GM19463 (cell line): ENCODE results near the gene UBQLN4.
"Not testable (repeated sequence)": the region's sequence is repeated elsewhere in the genome, so short reads cannot be mapped to it uniquely, and the experiment has no call there.

ENCODE experiments used
- ATAC-seq: cut with Tn5 transposase; IDR thresholded peaks from one replicate; pipeline ENCODE4 v1.9.1; 2021; ENCODE audit warnings: mild to moderate bottlenecking, moderate library complexity; ENCODE audit not compliant: unreplicated experiment

UBQLN4 gene

DNA sequence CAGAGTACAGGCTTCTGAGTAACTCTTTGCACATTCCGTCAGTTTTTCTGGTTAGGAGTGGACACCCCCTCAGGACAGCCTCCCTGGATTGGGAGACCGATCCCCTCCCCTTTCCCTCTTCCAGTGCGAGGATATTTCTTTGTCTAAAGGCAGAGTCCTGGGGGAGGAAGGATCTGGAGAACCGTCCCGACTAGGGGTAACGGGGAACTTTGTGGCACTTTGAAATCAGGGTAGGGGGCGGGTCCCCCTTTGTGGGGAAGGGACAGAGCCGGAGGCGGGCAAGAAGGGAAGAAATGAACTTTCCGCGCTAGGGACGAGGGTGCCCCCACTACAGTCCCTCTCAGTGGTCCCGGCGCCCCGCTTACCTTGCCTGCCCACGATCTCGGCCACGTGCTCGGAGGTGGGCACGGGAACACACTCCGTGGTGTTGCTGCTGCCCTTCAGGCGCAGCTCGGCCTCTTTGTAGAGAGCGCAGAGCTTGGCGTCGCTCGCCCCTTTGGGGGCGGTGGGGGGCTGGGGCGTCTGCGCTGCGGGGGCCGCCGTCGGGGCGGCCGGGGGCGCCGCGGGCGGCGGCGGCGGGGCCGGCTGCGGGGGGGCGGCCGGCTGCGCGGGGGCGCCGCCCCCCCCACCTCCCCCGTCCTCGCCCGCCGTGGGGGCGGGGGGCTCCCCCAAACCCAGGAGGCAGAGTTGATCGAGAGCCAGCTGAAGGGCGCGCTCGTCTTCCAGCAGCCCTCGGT is 27.8 kb upstream of the UBQLN4 start:
- ATAC-seq: no peak

DNA sequence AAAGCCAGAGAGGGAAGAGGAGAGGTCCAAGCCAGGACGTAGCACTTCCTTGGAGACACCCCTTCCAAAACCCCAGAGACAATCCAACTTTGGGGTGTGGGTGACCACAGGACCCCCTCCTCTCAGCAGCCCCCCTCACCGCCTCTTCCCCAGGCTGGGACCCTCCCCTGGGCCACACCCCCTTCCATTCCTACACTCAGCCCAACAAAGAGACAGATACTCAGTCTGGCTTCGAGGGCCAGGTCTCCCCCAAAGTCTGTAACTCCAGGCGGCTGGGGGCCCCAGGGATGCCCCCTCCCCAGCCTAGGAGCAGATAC is 27.2 kb upstream of the UBQLN4 start:
- no peak for ATAC-seq

DNA sequence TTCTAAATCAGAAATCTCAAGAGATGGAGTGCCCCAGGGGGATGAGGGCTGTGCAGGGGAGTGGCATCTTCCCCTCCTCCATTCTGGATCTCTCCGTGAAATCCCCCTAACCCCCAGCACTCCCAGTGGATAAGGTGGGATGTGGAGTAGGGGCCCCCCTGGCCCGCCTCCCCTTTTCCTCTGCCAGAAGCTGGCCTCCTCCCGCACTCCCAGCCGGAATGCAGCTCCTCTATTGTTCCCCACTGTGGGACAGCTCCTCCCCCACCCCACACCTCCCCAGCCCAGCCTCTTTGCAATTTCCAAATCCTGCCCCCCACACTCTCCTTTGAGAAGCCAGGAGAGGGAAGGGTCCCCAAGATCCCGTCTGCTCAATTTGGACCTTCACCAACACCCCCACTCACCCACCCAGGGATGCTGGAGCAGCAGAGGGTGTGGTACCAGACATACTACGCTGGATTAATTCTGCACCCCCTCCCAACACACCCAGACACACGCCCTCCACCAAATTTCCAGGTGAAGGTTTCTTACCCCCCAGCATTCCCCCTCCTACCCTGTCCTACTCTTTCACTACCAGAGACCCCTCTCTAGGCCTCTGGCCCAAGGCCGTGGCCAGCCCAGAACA is 26.8 kb upstream of the UBQLN4 start:
- ATAC-seq: no peak

DNA sequence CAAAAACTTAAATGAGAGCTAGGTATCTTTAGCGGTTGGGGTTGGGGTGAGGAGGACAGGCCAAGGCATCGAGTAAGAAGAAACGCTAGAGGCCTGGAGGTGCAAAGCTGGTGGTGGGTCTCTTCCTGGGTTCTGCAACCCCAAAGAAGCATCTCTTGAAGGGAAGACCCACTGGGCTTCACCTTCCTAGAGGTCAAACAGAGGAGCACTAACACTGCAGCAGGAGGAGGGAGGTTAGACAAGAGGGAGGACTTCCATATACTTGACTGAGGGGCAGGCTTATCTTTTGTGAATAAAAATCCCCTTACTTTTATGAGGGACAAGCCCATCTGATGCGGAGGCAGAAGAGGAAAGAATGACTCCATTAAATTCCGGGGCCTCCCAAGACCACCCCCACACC is 26.2 kb upstream of the UBQLN4 start:
- ATAC-seq: no peak

DNA sequence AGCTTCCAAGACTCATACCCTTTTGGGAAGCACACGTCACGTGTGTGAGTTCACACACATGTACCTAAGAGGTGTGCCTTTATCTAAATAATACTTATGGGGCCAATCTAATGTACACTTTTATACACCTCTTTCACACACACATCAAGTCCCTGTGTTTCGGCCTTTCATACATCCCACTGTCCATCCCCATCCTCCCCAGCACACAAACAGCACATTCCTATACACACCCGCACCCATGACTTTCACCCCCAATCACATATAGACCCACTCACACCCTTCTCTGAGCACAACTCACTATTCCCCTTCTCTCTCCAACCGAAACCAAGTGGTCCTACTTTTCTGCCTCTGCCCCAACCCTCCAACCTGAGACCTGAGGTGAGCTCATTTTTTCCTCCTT is 25.1 kb upstream of the UBQLN4 start:
- no peak for ATAC-seq

DNA sequence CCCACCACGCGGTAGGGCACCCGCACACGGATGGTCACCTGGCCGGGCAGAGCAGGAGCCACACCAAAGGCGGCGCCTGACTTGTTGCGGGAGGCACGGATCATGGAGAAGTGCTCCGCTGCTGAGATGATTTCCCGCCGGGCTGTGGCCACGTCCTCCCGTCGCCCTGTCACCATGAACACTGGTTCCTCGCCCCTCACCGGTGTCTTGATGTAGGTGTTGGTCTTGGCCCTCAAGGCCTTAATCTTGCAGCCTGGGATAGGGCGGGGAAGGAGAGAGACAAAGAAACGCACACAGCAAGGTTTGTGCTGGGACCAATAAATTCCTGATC is 23.8 kb upstream of the UBQLN4 start:
- no peak for ATAC-seq

DNA sequence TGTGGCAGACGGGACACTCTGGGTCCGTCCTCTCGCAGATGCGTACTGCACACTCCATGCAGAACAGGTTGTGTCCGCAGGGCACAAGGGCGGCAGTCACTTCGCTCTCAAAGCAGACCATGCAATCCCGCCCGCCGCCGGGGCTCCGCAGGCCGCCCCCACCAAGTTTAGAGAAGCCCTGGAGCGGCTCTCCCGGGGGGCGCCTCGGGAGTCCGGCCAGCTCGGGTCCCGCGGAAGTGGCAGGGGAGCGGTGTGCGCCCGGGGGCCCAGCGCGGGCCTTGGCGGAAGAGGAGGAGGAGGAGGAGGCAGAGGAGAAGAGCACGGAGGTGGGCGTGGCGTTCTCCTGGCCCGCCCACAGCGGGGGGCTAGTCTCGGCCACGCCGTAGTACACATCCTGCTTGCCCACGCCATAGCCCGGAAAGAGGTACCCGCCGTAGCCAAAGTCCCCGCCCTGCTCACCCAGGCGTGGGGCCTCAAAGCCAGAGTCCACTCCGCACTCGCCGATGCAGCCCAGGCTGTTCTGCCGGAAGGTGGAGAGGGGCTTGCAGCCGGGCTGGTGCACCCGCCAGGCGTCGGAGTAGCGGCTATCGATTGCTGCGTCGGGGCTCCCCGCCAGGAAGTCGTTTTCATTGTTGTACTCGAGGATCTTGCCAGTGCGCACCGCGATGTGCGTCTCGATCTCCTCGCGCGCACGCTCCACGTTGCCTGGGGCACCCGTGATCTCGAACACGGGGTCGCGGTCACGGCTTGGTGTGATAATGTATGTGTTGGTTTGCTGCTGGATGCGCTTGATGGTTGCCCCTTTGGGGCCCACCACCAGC is 23.2 kb upstream of the UBQLN4 start:
- ATAC-seq: peak; percentile 73

DNA sequence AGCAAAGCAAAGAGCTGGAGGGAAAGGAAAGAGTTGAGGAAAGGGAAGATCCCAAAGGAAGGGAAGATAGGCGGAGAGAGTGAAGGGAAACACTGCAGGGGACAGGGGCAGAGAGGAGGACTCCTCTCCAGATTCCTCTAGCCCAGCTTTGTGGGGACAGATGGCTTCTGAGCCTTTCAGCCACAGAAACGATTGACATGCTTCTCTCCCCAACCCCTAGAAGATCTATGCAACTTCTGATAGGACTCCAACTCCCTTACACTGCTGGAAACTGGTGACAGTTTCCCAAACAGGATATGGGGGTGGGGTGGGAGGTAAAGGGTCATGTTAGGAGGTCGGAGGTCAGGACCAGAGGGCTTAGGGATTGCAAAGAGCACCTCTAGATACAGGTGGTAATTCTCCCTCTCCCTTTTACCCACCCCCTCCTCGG is 22.2 kb upstream of the UBQLN4 start:
- ATAC-seq: no peak

DNA sequence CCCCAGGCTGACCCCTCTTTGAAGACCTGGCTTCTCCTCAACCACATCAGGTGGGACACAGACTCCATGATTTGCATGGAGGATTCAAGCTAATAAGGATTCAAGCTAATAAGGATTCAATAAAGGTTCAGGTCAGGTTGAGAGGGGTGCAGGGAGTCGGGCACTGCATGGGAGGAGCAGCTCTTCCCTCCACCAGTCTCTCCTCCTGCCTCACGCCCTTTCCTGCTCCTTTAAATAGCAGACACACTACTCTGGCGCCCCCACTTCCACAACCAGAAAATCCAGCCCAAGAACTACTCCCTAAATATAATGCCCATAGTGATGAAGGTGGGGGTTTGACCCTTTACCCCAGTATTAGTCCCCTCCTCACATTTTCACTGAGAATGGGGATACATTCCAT is 21.6 kb upstream of the UBQLN4 start:
- no peak for ATAC-seq

DNA sequence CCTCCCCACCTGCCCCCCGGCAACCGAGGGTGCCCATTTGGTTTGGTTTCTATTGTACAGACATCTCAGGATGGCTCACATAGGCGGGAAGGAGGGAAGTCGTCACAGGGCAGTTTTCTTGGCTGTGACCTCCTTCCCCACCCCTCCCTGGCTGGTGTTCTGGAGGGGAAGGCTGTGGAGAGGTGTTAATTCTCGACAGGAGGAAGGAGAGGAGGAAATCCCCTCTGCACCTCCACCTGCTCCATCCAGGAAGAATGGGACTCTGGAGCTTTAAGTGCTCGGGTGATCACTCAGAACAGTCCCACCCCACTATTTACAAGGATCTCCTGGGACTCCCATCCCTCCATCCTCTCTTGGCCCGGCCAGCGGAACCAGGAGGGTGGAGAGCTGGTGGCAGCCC is 21.1 kb upstream of the UBQLN4 start:
- ATAC-seq: no peak

DNA sequence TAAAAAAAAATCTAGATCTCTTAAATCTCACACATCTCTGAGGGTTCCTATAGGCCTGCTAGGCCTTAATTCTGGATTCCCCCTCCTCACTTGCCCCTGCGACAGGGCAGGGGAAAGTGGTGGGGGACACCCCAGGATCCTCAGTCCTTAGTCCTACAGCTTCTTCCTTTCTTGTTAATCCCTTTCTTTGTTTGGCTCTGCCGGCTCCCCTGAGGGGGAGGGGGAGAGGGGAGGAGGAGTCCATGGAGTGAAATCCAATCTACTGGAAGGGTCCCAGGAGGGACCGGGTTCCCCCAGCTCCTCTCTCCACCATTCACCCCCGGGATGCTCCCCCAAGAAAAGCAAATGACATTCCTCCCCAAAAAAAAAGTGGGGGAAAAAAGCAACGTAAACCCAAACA is 20.1 kb upstream of the UBQLN4 start:
- ATAC-seq: no peak

DNA sequence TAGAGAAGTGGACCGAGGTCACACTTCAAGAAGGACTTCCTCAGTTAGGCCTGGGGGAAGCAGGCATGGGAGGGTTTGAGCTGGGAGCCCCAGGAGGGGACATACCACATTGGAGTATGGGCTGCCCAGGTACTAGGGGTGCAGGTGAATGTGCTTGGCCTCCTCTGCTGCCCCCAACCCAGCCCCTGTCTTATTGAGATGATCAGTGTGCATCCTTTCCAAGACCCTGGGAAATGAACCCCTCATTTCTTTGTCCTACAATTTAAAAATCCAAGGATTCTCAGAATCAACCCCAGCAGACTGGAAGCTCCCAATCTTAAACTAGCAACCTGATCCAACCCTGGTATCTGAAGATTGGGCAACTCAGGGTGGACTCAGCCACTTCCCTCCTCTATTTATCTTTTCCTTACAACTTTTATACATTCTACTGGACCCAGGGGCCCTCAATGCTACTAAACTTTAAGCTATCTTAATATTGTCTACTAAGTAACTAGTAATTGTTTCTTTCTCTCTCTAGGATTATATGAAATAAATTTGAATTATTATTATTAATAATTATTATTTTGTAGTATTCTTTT is 19.6 kb upstream of the UBQLN4 start:
- no peak for ATAC-seq

DNA sequence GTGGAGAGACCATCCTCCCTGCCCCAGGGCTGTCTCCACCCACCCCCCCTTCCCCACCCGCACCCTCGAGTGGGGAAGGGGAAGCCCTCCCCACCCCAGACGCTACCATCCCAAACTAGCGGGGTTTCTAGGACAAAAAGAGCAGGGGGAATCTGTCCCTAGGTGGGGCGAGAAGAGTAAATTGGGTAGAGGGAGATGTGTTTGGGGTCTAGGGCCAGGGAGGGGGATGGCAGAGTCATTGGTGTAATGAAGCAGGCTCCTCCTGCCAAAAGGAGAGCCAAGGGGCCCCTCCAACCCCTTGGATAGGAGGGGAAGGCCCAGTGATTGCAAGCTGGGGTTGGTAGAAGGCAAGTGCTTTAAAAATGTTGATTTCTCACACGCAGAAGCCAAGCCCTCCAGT is 18.7 kb upstream of the UBQLN4 start:
- ATAC-seq: no peak

DNA sequence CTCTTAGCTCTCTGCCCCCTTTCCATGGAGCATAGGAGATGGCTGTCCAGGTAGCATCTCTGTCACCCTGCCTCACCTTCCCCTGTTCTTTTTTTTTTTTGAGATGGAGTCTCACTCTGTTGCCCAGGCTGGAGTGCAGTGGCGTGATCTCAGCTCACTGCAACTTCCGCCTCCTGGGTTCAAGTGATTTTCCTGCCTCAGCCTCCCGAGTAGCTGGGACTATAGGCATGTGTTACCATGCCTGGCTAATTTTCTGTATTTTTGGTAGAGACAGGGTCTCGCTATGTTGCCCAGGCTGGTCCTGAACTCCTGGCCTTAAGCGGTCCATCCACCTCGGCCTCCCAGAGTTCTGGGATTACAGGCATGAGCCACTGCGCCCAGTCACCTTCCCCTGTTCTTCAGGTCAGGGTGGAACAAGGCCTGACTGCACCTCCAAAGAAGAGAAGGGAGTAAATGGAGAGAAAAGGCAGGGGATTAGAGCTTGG is 17.8 kb upstream of the UBQLN4 start:
- not testable (repeated sequence) for ATAC-seq

DNA sequence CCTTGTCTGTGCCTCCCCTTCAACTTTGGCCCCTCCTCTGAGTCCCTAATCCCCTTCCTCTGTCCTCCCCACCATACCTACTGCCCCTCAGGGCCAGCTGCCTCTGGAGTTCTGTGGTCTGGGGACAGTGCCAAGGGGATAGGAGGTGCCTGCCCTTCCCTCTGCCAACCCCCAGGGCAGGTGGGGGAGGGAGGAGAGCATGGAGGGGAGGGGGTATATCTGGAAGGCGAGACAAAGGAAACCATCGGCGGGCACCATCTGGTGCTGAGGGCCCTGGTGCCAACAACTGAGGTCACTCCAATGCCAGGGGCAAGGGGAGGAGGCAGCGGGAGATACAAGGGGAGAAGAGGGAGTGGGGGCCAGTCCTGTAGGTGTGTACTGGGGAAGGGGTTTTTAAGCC is 16.9 kb upstream of the UBQLN4 start:
- no peak for ATAC-seq

DNA sequence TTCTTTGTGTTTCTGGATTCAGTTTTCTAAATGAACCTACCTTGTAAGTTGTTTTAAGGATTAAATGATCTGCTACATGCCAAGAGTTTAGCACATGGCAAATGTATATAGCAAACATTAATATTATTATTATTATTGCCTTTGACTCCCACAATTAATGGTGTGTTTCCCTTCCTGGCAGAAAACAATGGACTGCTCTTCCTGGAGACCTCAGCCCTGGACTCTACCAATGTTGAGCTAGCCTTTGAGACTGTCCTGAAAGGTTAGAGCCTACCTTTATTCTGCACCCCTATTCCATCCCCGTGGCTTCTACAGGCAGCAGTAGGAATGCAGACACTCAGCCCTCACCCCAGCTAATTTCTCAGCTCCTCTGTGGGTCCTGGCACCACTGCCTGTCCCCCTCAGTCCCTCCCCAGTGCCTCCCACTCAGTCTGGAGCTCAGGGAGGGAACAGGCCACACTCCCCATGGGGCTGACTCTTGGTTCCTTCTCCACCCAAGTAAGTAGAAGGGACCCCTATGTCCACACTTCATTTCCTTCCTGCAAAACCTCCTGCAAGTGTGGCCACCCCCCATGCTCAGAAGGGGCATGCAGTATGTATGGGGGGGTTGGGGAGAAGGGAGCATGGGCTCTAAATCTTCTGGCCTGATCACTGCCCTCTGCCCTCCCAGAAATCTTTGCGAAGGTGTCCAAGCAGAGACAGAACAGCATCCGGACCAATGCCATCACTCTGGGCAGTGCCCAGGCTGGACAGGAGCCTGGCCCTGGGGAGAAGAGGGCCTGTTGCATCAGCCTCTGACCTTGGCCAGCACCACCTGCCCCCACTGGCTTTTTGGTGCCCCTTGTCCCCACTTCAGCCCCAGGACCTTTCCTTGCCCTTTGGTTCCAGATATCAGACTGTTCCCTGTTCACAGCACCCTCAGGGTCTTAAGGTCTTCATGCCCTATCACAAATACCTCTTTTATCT is 16.2 kb upstream of the UBQLN4 start:
- ATAC-seq: no peak

DNA sequence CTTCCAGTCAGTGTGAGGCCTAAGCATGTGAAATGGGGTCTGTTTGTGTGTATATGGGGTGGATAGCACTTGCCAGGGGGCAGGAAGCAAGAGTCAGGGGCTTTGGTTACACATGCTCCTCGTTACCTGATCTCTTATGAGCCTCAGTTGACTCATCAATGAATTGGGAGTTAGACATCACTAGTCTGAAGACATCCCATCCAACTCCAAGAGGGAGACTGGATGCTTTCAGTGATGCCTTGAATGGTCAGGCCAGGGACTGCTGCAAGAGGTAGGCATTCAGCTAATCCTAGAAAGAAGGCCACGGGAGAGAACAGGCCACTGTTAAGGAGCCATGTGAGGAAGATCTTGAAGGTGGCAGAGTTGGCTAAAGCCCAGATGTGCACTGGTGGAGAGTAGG is 13.7 kb upstream of the UBQLN4 start:
- no peak for ATAC-seq

DNA sequence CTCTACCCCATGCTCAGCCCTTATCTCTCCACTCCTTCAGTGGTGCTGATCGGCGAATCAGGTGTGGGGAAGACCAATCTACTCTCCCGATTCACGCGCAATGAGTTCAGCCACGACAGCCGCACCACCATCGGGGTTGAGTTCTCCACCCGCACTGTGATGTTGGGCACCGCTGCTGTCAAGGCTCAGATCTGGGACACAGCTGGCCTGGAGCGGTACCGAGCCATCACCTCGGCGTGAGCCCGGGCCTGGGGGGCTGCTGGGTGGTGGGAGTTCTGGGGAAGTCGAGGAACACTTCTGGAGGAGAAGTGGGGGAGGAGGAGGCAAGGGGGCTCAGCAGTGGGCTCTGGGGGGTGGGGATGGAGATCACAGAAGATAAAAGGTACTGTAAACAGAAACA is 12.3 kb upstream of the UBQLN4 start:
- no peak for ATAC-seq

DNA sequence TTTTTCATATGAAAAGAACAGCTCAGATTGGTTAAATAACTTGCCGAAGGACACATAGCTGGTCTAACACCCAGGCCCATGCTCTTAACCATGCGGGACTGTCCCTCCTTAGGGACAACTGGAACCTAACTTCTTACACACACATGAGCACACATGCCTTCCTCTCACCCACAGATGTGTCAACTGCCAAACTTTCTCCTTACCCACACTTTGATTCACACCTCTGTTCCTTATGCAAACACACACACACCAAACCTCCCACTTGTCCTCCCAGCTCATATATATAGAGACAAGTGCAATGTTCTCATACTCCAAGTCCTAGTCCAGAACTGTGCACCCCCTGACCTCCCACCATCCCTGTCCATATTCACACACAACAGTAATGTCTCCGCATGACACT is 11.6 kb upstream of the UBQLN4 start:
- no peak for ATAC-seq

DNA sequence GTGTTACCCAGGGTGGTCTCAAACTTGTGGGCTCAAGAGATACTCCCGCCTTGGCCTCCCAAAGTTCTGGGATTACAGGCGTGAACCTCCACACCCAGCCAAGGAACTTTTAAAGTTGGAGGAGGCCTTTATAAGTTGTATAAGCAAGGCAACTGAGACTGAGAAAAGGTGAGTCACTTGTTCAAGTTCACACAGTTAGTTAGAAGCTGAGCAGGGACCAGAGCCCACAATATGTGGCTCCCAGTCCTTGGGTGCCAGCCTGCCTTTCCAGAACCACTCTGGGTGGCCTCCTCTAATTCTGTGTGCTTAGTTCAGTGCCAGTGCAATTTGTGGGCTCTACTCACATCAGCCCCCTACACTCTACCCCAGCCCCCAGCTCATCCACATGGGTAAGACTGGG is 11.0 kb upstream of the UBQLN4 start:
- ATAC-seq: no peak

DNA sequence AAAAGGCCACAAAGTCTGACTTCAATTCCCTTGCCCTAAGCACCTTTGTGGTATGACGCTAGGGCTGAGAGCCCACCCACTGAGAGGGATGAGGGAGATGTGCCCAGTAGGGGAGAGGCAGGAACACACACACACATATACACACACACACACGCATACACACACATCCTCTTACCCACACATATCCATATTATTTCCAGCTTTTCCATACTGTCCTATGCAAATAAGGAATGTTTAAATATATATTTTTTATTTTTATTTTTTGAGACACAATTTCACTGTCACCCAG is 10.3 kb upstream of the UBQLN4 start:
- no peak for ATAC-seq
